Type B pancreatic cell (in vitro differentiated cells): Measurements from ENCODE around the gene DAB2IP. TPM values are rescaled to one million over a fixed set of nuclear protein-coding genes. Genes with fewer than 3 reads are reported as not detected.
"Not testable (repeated sequence)": the region's sequence is repeated elsewhere in the genome, so short reads cannot be mapped to it uniquely, and the experiment has no call there.

Experiments
- DNase-seq: peaks from one replicate; pipeline ENCODE4 v3.0.0; 2021; ENCODE audit warnings: mixed read lengths; ENCODE audit not compliant: unreplicated experiment; ENCODE audit errors: extremely low spot score
- H3K27ac Mint-ChIP-seq: 2 replicates; pipeline ENCODE4 v1.8.0; 2021; ENCODE audit warnings: mild to moderate bottlenecking, mixed read lengths
- H3K27me3 Mint-ChIP-seq: 2 replicates; pipeline ENCODE4 v1.8.0; 2021; ENCODE audit warnings: mixed read lengths
- H3K36me3 Mint-ChIP-seq: 2 replicates; pipeline ENCODE4 v1.8.0; 2021; ENCODE audit warnings: mixed read lengths
- H3K4me1 Mint-ChIP-seq: one replicate; pipeline ENCODE4 v1.8.0; 2021; ENCODE audit warnings: mixed read lengths; ENCODE audit not compliant: unreplicated experiment
- H3K4me3 Mint-ChIP-seq: 2 replicates; pipeline ENCODE4 v1.8.0; 2021; ENCODE audit warnings: mild to moderate bottlenecking, mixed read lengths
- H3K9me3 Mint-ChIP-seq: 2 replicates; pipeline ENCODE4 v1.8.0; 2021; ENCODE audit warnings: mixed read lengths
- CTCF ChIP-seq: fragments of 200-600 bp; sonication (generic); conservative IDR thresholded peaks from 2 replicates; pipeline ENCODE4 v1.5.0; 2021; ENCODE audit warnings: antibody characterized with exemption, mild to moderate bottlenecking
- total RNA-seq: library from RNA; stranded (reverse); gene quantifications from 2 replicates; pipeline ENCODE4 v1.2.1, GENCODE V29; 2021; ENCODE audit warnings: low replicate concordance

The DAB2IP gene
- total RNA-seq, 1 donor from 2014 or later, result 57.2 TPM

- TF ChIP-seq CTCF, result no peak
- no peak for DNase-seq
- Mint-ChIP-seq H3K4me3 (no peak overlapping the region), H3K4me1 (peaks cover 36% of the 10 kb centered on the region), H3K27ac (no peak overlapping the region), H3K27me3 (no peaks in the 10 kb centered on the region), H3K36me3 (no peaks in the 10 kb centered on the region), H3K9me3 (no peaks in the 10 kb centered on the region)
Measured at GRCh38 chr9:121642758-121643157, 8.7 kb upstream of the DAB2IP start.

- H3K36me3 Mint-ChIP-seq, result no peaks in the 10 kb centered on the region
- DNase-seq, result no peak
- no peak for TF ChIP-seq CTCF
- H3K4me3 Mint-ChIP-seq, result no peak overlapping the region
- H3K9me3 Mint-ChIP-seq, result no peaks in the 10 kb centered on the region
- H3K27ac Mint-ChIP-seq, result no peak overlapping the region
- H3K4me1 Mint-ChIP-seq, result peaks cover 33% of the 10 kb centered on the region
- no peaks in the 10 kb centered on the region for H3K27me3 Mint-ChIP-seq
Measured at GRCh38 chr9:121643473-121643872, 8.0 kb upstream of the DAB2IP start.

GRCh38 chr9:121644040-121644439 lies 7.4 kb upstream of the DAB2IP start:
- H3K4me3 Mint-ChIP-seq, H3K27ac Mint-ChIP-seq, H3K27me3 Mint-ChIP-seq, DNase-seq, H3K9me3 Mint-ChIP-seq, H3K36me3 Mint-ChIP-seq: not testable (repeated sequence)
- H3K4me1 Mint-ChIP-seq, result peaks cover 35% of the 10 kb centered on the region

GRCh38 chr9:121645003-121645402 lies 6.4 kb upstream of the DAB2IP start:
- H3K9me3 Mint-ChIP-seq, result no peaks in the 10 kb centered on the region
- no peak for TF ChIP-seq CTCF
- no peak for DNase-seq
- no peaks in the 10 kb centered on the region for H3K36me3 Mint-ChIP-seq
- H3K27ac Mint-ChIP-seq, result no peak overlapping the region
- H3K4me1 Mint-ChIP-seq, result peaks cover 37% of the 10 kb centered on the region
- H3K4me3 Mint-ChIP-seq, result no peak overlapping the region
- no peaks in the 10 kb centered on the region for H3K27me3 Mint-ChIP-seq

- peak; percentile 58 for DNase-seq
- peaks cover 43% of the 10 kb centered on the region for H3K4me1 Mint-ChIP-seq
- H3K9me3 Mint-ChIP-seq, result no peaks in the 10 kb centered on the region
- no peak overlapping the region for H3K27ac Mint-ChIP-seq
- no peaks in the 10 kb centered on the region for H3K27me3 Mint-ChIP-seq
- no peak for TF ChIP-seq CTCF
- H3K4me3 Mint-ChIP-seq, result no peak overlapping the region
- no peaks in the 10 kb centered on the region for H3K36me3 Mint-ChIP-seq
Measured at GRCh38 chr9:121645853-121646807, 5.3 kb upstream of the DAB2IP start.

GRCh38 chr9:121646992-121647391 lies 4.4 kb upstream of the DAB2IP start:
- H3K4me3 Mint-ChIP-seq, result no peak overlapping the region
- H3K4me1 Mint-ChIP-seq, result peaks cover 43% of the 10 kb centered on the region
- H3K27me3 Mint-ChIP-seq, result no peaks in the 10 kb centered on the region
- no peaks in the 10 kb centered on the region for H3K9me3 Mint-ChIP-seq
- no peak for TF ChIP-seq CTCF
- H3K27ac Mint-ChIP-seq, result no peak overlapping the region
- H3K36me3 Mint-ChIP-seq, result no peaks in the 10 kb centered on the region
- no peak for DNase-seq
